Measurements from ENCODE around the gene PTDSS2. TPM values are rescaled to one million over a fixed set of nuclear protein-coding genes. Genes with fewer than 3 reads are reported as not detected.

The PTDSS2 gene
- total RNA-seq, 1 experiment from 2014 or later = 30.4 TPM

GRCh38 chr11:488992-489391 lies 38.9 kb downstream of the PTDSS2 start:
- Mint-ChIP-seq H3K27me3 (ENCODE audit: unreplicated experiment) (no peaks in the 10 kb centered on the region), H3K27ac (ENCODE audit: unreplicated experiment) (no peak overlapping the region), H3K9me3 (ENCODE audit: low read depth, unreplicated experiment) (no peaks in the 10 kb centered on the region), H3K4me3 (ENCODE audit: low read depth, unreplicated experiment) (no peak overlapping the region), H3K4me1 (ENCODE audit: low read depth, unreplicated experiment) (no peaks in the 10 kb centered on the region), H3K36me3 (ENCODE audit: insufficient read depth, unreplicated experiment) (peaks cover 33% of the 10 kb centered on the region)
- intact Hi-C loops (cut with micrococcal nuclease; ENCODE audit: unreplicated experiment) = no loop called here
- CTCF ChIA-PET = no interaction called here
- BruUV-seq (replicated peaks) = no TSS peak
- no peak for TF ChIP-seq CTCF (IDR thresholded peaks at IDR 0.05; ENCODE audit: unreplicated experiment)
- DNase-seq = no peak

- DNase-seq = no peak
- intact Hi-C loops (cut with micrococcal nuclease; ENCODE audit: unreplicated experiment) = no loop called here
- Mint-ChIP-seq H3K27me3 (ENCODE audit: unreplicated experiment) (no peaks in the 10 kb centered on the region), H3K27ac (ENCODE audit: unreplicated experiment) (no peak overlapping the region), H3K36me3 (ENCODE audit: insufficient read depth, unreplicated experiment) (peaks cover 39% of the 10 kb centered on the region), H3K4me1 (ENCODE audit: low read depth, unreplicated experiment) (no peaks in the 10 kb centered on the region), H3K4me3 (ENCODE audit: low read depth, unreplicated experiment) (no peak overlapping the region), H3K9me3 (ENCODE audit: low read depth, unreplicated experiment) (no peaks in the 10 kb centered on the region)
- no peak for TF ChIP-seq CTCF (IDR thresholded peaks at IDR 0.05; ENCODE audit: unreplicated experiment)
- CTCF ChIA-PET = no interaction called here
- no TSS peak for BruUV-seq (replicated peaks)
Measured at GRCh38 chr11:489610-490185, 39.6 kb downstream of the PTDSS2 start.

- H3K27me3 Mint-ChIP-seq (ENCODE audit: unreplicated experiment) = no peaks in the 10 kb centered on the region
- CTCF ChIA-PET = no interaction called here
- no peak for TF ChIP-seq CTCF (IDR thresholded peaks at IDR 0.05; ENCODE audit: unreplicated experiment)
- no peaks in the 10 kb centered on the region for H3K4me1 Mint-ChIP-seq (ENCODE audit: low read depth, unreplicated experiment)
- H3K4me3 Mint-ChIP-seq (ENCODE audit: low read depth, unreplicated experiment) = no peak overlapping the region
- no TSS peak for BruUV-seq (replicated peaks)
- no peaks in the 10 kb centered on the region for H3K9me3 Mint-ChIP-seq (ENCODE audit: low read depth, unreplicated experiment)
- DNase-seq = no peak
- H3K27ac Mint-ChIP-seq (ENCODE audit: unreplicated experiment) = no peak overlapping the region
- intact Hi-C loops (cut with micrococcal nuclease; ENCODE audit: unreplicated experiment) = no loop called here
- peaks cover 39% of the 10 kb centered on the region for H3K36me3 Mint-ChIP-seq (ENCODE audit: insufficient read depth, unreplicated experiment)
Measured at GRCh38 chr11:490186-490929, 40.3 kb downstream of the PTDSS2 start.

- H3K27me3 Mint-ChIP-seq (ENCODE audit: unreplicated experiment) = no peaks in the 10 kb centered on the region
- H3K4me1 Mint-ChIP-seq (ENCODE audit: low read depth, unreplicated experiment) = no peaks in the 10 kb centered on the region
- no peaks in the 10 kb centered on the region for H3K9me3 Mint-ChIP-seq (ENCODE audit: low read depth, unreplicated experiment)
- DNase-seq = no peak
- no peak for TF ChIP-seq CTCF (IDR thresholded peaks at IDR 0.05; ENCODE audit: unreplicated experiment)
- intact Hi-C loops (cut with micrococcal nuclease; ENCODE audit: unreplicated experiment) = no loop called here
- peaks cover 44% of the 10 kb centered on the region for H3K36me3 Mint-ChIP-seq (ENCODE audit: insufficient read depth, unreplicated experiment)
- H3K4me3 Mint-ChIP-seq (ENCODE audit: low read depth, unreplicated experiment) = no peak overlapping the region
- CTCF ChIA-PET = no interaction called here
- no TSS peak for BruUV-seq (replicated peaks)
- no peak overlapping the region for H3K27ac Mint-ChIP-seq (ENCODE audit: unreplicated experiment)
Measured at GRCh38 chr11:490930-491260, 40.8 kb downstream of the PTDSS2 start.
